ENCODE results near the gene CCN2. TPM values are rescaled to one million over a fixed set of nuclear protein-coding genes. Genes with fewer than 3 reads are reported as not detected.

Gene CCN2
- total RNA-seq = 20.5 and 22.8 TPM in 2 replicates
- 216 and 347 TPM in 2 replicates for polyA plus RNA-seq
- 268 and 404 TPM in 2 replicates for polyA plus RNA-seq (2012)
- polyA minus RNA-seq (ENCODE audit: low replicate concordance) = 155 and 204 TPM in 2 replicates

GRCh38 chr6:131950767-131951575, at the start of gene CCN2:
TSS of gene CCN2 (minus strand) at chr6:131951372. CDS start at chr6:131951172, 200 bp downstream.
- peaks cover 4% of the 10 kb centered on the region for H3K36me3 ChIP-seq (ENCODE audit: control insufficient read depth, insufficient read depth, low read length)
- peaks cover 19% of the 10 kb centered on the region for H3K79me2 ChIP-seq (ENCODE audit: control insufficient read depth, insufficient read depth, low read length)
- H3K9me3 ChIP-seq (ENCODE audit: control insufficient read depth, insufficient read depth, low read depth, low read length) = no peaks in the 10 kb centered on the region
- H3K27me3 ChIP-seq (ENCODE audit: control insufficient read depth, insufficient read depth, low read length) = no peaks in the 10 kb centered on the region
- H3K27ac ChIP-seq (ENCODE audit: insufficient read depth, low read length) = peak within 1 kb of the TSS; percentile 94
- peak within 1 kb of the TSS; percentile 73 for H3K4me2 ChIP-seq (ENCODE audit: extremely low read depth, insufficient read depth, low read length)
- no peak within 1 kb of the TSS for H2AFZ ChIP-seq (ENCODE audit: low read length)
- DNase-seq (ENCODE audit: low read depth in 2 of 2) = peak; percentile 97 to 99
- peaks cover 15% of the 10 kb centered on the region for H3K4me1 ChIP-seq (ENCODE audit: control insufficient read depth, extremely low read depth, insufficient read depth, low read length)
- H4K20me1 ChIP-seq (ENCODE audit: control insufficient read depth, extremely low read depth, insufficient read depth, low read length) = no peaks in the 10 kb centered on the region
- peak within 1 kb of the TSS; percentile 92 for H3K9ac ChIP-seq (ENCODE audit: insufficient read depth, low read length)
- TF ChIP-seq CTCF (conservative IDR thresholded peaks at IDR 0.05 in 1 of 2, IDR thresholded peaks at IDR 0.05 in 1 of 2; ENCODE audit: low read depth in 1 of 2, low read length in 2 of 2) (no peak), EZH2 (IDR thresholded peaks at IDR 0.05; ENCODE audit: low read length, missing control alignments) (no peak)
- peak within 1 kb of the TSS; percentile 72 to 99 (median 82) for H3K4me3 ChIP-seq (replicated peaks in 1 of 4; ENCODE audit: control extremely low read depth in 1 of 4, insufficient read depth in 1 of 4, low read depth in 3 of 4, low read length in 4 of 4)

GRCh38 chr6:132000296-132000695, 49.1 kb upstream of the CCN2 start:
- Histone ChIP-seq H3K27me3 (ENCODE audit: control insufficient read depth, insufficient read depth, low read length) (no peaks in the 10 kb centered on the region), H3K4me1 (ENCODE audit: control insufficient read depth, extremely low read depth, insufficient read depth, low read length) (no peaks in the 10 kb centered on the region), H2AFZ (ENCODE audit: low read length) (no peak overlapping the region), H3K36me3 (ENCODE audit: control insufficient read depth, insufficient read depth, low read length) (no peaks in the 10 kb centered on the region), H3K27ac (ENCODE audit: insufficient read depth, low read length) (no peak overlapping the region), H3K79me2 (ENCODE audit: control insufficient read depth, insufficient read depth, low read length) (no peaks in the 10 kb centered on the region), H4K20me1 (ENCODE audit: control insufficient read depth, extremely low read depth, insufficient read depth, low read length) (no peaks in the 10 kb centered on the region), H3K9ac (ENCODE audit: insufficient read depth, low read length) (no peak overlapping the region), H3K4me2 (ENCODE audit: extremely low read depth, insufficient read depth, low read length) (no peak overlapping the region), H3K9me3 (ENCODE audit: control insufficient read depth, insufficient read depth, low read depth, low read length) (no peaks in the 10 kb centered on the region), H3K4me3 (replicated peaks in 1 of 4; ENCODE audit: control extremely low read depth in 1 of 4, insufficient read depth in 1 of 4, low read depth in 3 of 4, low read length in 4 of 4) (no peak overlapping the region)
- no peak for DNase-seq (ENCODE audit: low read depth in 2 of 2)
- TF ChIP-seq CTCF (conservative IDR thresholded peaks at IDR 0.05 in 1 of 2, IDR thresholded peaks at IDR 0.05 in 1 of 2; ENCODE audit: low read depth in 1 of 2, low read length in 2 of 2) (no peak), EZH2 (IDR thresholded peaks at IDR 0.05; ENCODE audit: low read length, missing control alignments) (no peak)

- Histone ChIP-seq H3K9me3 (ENCODE audit: control insufficient read depth, insufficient read depth, low read depth, low read length) (no peaks in the 10 kb centered on the region), H2AFZ (ENCODE audit: low read length) (no peak overlapping the region), H3K4me1 (ENCODE audit: control insufficient read depth, extremely low read depth, insufficient read depth, low read length) (no peaks in the 10 kb centered on the region), H3K9ac (ENCODE audit: insufficient read depth, low read length) (no peak overlapping the region), H4K20me1 (ENCODE audit: control insufficient read depth, extremely low read depth, insufficient read depth, low read length) (no peaks in the 10 kb centered on the region), H3K36me3 (ENCODE audit: control insufficient read depth, insufficient read depth, low read length) (no peaks in the 10 kb centered on the region), H3K27ac (ENCODE audit: insufficient read depth, low read length) (no peak overlapping the region), H3K27me3 (ENCODE audit: control insufficient read depth, insufficient read depth, low read length) (no peaks in the 10 kb centered on the region), H3K4me2 (ENCODE audit: extremely low read depth, insufficient read depth, low read length) (no peak overlapping the region), H3K79me2 (ENCODE audit: control insufficient read depth, insufficient read depth, low read length) (no peaks in the 10 kb centered on the region), H3K4me3 (replicated peaks in 1 of 4; ENCODE audit: control extremely low read depth in 1 of 4, insufficient read depth in 1 of 4, low read depth in 3 of 4, low read length in 4 of 4) (no peak overlapping the region)
- TF ChIP-seq CTCF (conservative IDR thresholded peaks at IDR 0.05 in 1 of 2, IDR thresholded peaks at IDR 0.05 in 1 of 2; ENCODE audit: low read depth in 1 of 2, low read length in 2 of 2) (no peak), EZH2 (IDR thresholded peaks at IDR 0.05; ENCODE audit: low read length, missing control alignments) (no peak)
- DNase-seq (ENCODE audit: low read depth in 2 of 2) = no peak
Observed at GRCh38 chr6:131999545-132000146, 48.5 kb upstream of the CCN2 start.

Measured in fibroblast of lung (primary cell).